NOMO-1 treated with DMSO at 0.1 percent for 48 hours (cell line): ENCODE measurements around the gene DHDH.

Experiments
- DNase-seq: peaks from one replicate; lab custom pipeline; 2025; ENCODE audit not compliant: unreplicated experiment; lab: John Stamatoyannopoulos, UW

DHDH gene

GRCh38 chr19:48966541-48967345 lies 33.2 kb downstream of the DHDH start:
- peak; percentile 34 for DNase-seq

GRCh38 chr19:48967346-48968178 lies 34.1 kb downstream of the DHDH start:
- peak; percentile 95 for DNase-seq

GRCh38 chr19:48968179-48968661 lies 34.7 kb downstream of the DHDH start:
- DNase-seq = no peak

GRCh38 chr19:48968813-48969218 lies 35.3 kb downstream of the DHDH start:
- no peak for DNase-seq

- DNase-seq = peak; percentile 9
These were observed 36.0 kb downstream of the DHDH start for GRCh38 chr19:48969276-48970138.

GRCh38 chr19:48970139-48970766 lies 36.8 kb downstream of the DHDH start:
- no peak for DNase-seq

- DNase-seq = peak; percentile 81
These were observed 37.5 kb downstream of the DHDH start for GRCh38 chr19:48970923-48971395.

- DNase-seq = peak; percentile 8
These were observed 42.7 kb downstream of the DHDH start for GRCh38 chr19:48975947-48976847.

- DNase-seq = no peak
These were observed 43.6 kb downstream of the DHDH start for GRCh38 chr19:48977061-48977460.

GRCh38 chr19:48982280-48982679 lies 48.8 kb downstream of the DHDH start:
- no peak for DNase-seq

GRCh38 chr19:48985711-48986110 lies 52.2 kb downstream of the DHDH start:
- DNase-seq = no peak

- DNase-seq = no peak
These were observed 52.7 kb downstream of the DHDH start for GRCh38 chr19:48986211-48986610.

GRCh38 chr19:48987323-48987722 lies 53.8 kb downstream of the DHDH start:
- no peak for DNase-seq

GRCh38 chr19:48988286-48988685 lies 54.8 kb downstream of the DHDH start:
- no peak for DNase-seq

- DNase-seq = no peak
These were observed 55.4 kb downstream of the DHDH start for GRCh38 chr19:48988860-48989259.

- no peak for DNase-seq
These were observed 56.3 kb downstream of the DHDH start for GRCh38 chr19:48989701-48990291.

- DNase-seq = no peak
These were observed 56.9 kb downstream of the DHDH start for GRCh38 chr19:48990400-48990799.

GRCh38 chr19:48991011-48991609 lies 57.6 kb downstream of the DHDH start:
- no peak for DNase-seq
